Activated T-helper 1 cell treated with anti-CD3 and anti-CD28 coated beads, Interleukin-12 subunit alpha, Interleukin-12 subunit beta, Interleukin-2, Interleukin-4 antibody, amounts not matched to agents 30 ng/mL and 10 ng/mL and 1 ng/mL, durations not matched to agents 14 hours and 24 hours and 36 hours (primary cell): ENCODE data around the gene NUP62. TPM values are rescaled to one million over a fixed set of nuclear protein-coding genes. Genes with fewer than 3 reads are reported as not detected.
"Not testable (repeated sequence)": the region's sequence is repeated elsewhere in the genome, so short reads cannot be mapped to it uniquely, and the experiment has no call there.

Source experiments
- DNase-seq: peaks from one replicate; pipeline ENCODE4 v3.0.0; 2021; ENCODE audit warnings: low spot score
- H3K27ac Mint-ChIP-seq: one replicate; pipeline ENCODE4 v1.8.0; 2021; ENCODE audit warnings: mild to moderate bottlenecking, mixed read lengths
- H3K27me3 Mint-ChIP-seq: one replicate; pipeline ENCODE4 v1.8.0; 2022; ENCODE audit warnings: mild to moderate bottlenecking, moderate library complexity, mixed read lengths; ENCODE audit not compliant: insufficient read depth
- H3K36me3 Mint-ChIP-seq: one replicate; pipeline ENCODE4 v1.8.0; 2021; ENCODE audit warnings: low read depth, mixed read lengths
- H3K4me1 Mint-ChIP-seq: one replicate; pipeline ENCODE4 v1.8.0; 2021; ENCODE audit warnings: low read depth, mixed read lengths
- H3K4me3 Mint-ChIP-seq: one replicate; pipeline ENCODE4 v1.8.0; 2021; ENCODE audit warnings: mild to moderate bottlenecking, moderate library complexity, mixed read lengths
- H3K9me3 Mint-ChIP-seq: one replicate; pipeline ENCODE4 v1.8.0; 2021; ENCODE audit warnings: mixed read lengths
- intact Hi-C: fragments of 100-400 bp; cut with micrococcal nuclease; formaldehyde crosslinking; loops from one replicate; pipeline ENCODE4 v1.15.1; 2024
- total RNA-seq: library from RNA; stranded (reverse); gene quantifications from 2 replicates; pipeline ENCODE4 v1.2.3, GENCODE V29; 2022

The NUP62 gene
- 231 and 238 TPM in 2 replicates for total RNA-seq

GRCh38 chr19:49929121-49929610 is at the start of gene NUP62, which contains the start of gene ATF5:
NUP62 (minus strand) TSS chr19:49929504; CDS start chr19:49909807, 19,697 bp downstream.
ATF5 (plus strand) TSS chr19:49929205; CDS start chr19:49930851, 1,646 bp downstream.
- DNase-seq: peak; percentile 88
- Mint-ChIP-seq H3K4me1 (peaks cover 54% of the 10 kb centered on the region), H3K36me3 (peaks cover 64% of the 10 kb centered on the region), H3K4me3 (peak within 1 kb of the TSS; percentile 97), H3K27ac (peak within 1 kb of the TSS; percentile 100), H3K9me3 (peaks cover 4% of the 10 kb centered on the region), H3K27me3 (no peaks in the 10 kb centered on the region)
- intact Hi-C loops: loop anchor here (1.0 to 2.0 kb wide), 6 partner anchors 18 to 62 kb away; partner anchors contain the start of genes AKT1S1, PNKP and TBC1D17

GRCh38 chr19:49978324-49978723 is 49.0 kb upstream of the NUP62 start:
- Mint-ChIP-seq H3K4me3 (no peak overlapping the region), H3K27me3 (no peaks in the 10 kb centered on the region), H3K9me3 (no peaks in the 10 kb centered on the region), H3K4me1 (no peaks in the 10 kb centered on the region), H3K27ac (no peak overlapping the region), H3K36me3 (peaks cover 13% of the 10 kb centered on the region)
- intact Hi-C loops: no loop called here
- no peak for DNase-seq

- no peak for DNase-seq
- intact Hi-C loops: no loop called here
- H3K27me3 Mint-ChIP-seq: no peaks in the 10 kb centered on the region
- no peak overlapping the region for H3K4me3 Mint-ChIP-seq
- H3K36me3 Mint-ChIP-seq: peaks cover 13% of the 10 kb centered on the region
- H3K27ac Mint-ChIP-seq: no peak overlapping the region
- H3K4me1 Mint-ChIP-seq: no peaks in the 10 kb centered on the region
- H3K9me3 Mint-ChIP-seq: no peaks in the 10 kb centered on the region
Observed at GRCh38 chr19:49977881-49978280, 48.6 kb upstream of the NUP62 start.

GRCh38 chr19:49977076-49977475 is 47.8 kb upstream of the NUP62 start:
- intact Hi-C loops: no loop called here
- no peak overlapping the region for H3K4me3 Mint-ChIP-seq
- DNase-seq: no peak
- no peaks in the 10 kb centered on the region for H3K27me3 Mint-ChIP-seq
- no peaks in the 10 kb centered on the region for H3K4me1 Mint-ChIP-seq
- H3K36me3 Mint-ChIP-seq: peaks cover 13% of the 10 kb centered on the region
- no peak overlapping the region for H3K27ac Mint-ChIP-seq
- H3K9me3 Mint-ChIP-seq: no peaks in the 10 kb centered on the region

- Mint-ChIP-seq H3K27me3 (no peaks in the 10 kb centered on the region), H3K27ac (no peak overlapping the region), H3K9me3 (no peaks in the 10 kb centered on the region), H3K4me3 (no peak overlapping the region), H3K36me3 (peaks cover 9% of the 10 kb centered on the region), H3K4me1 (no peaks in the 10 kb centered on the region)
- DNase-seq: no peak
- intact Hi-C loops: no loop called here
Observed at GRCh38 chr19:49976496-49976895, 47.2 kb upstream of the NUP62 start.

- DNase-seq: no peak
- H3K36me3 Mint-ChIP-seq: peaks cover 8% of the 10 kb centered on the region
- H3K4me3 Mint-ChIP-seq: no peak overlapping the region
- intact Hi-C loops: no loop called here
- H3K9me3 Mint-ChIP-seq: no peaks in the 10 kb centered on the region
- H3K4me1 Mint-ChIP-seq: no peaks in the 10 kb centered on the region
- no peaks in the 10 kb centered on the region for H3K27me3 Mint-ChIP-seq
- H3K27ac Mint-ChIP-seq: no peak overlapping the region
Observed at GRCh38 chr19:49975051-49975450, 45.7 kb upstream of the NUP62 start.

GRCh38 chr19:49973987-49974386 is 44.7 kb upstream of the NUP62 start:
- intact Hi-C loops: no loop called here
- Mint-ChIP-seq H3K36me3 (peaks cover 8% of the 10 kb centered on the region), H3K27me3 (no peaks in the 10 kb centered on the region), H3K27ac (no peak overlapping the region), H3K4me1 (no peaks in the 10 kb centered on the region), H3K9me3 (no peaks in the 10 kb centered on the region), H3K4me3 (no peak overlapping the region)
- DNase-seq: no peak

GRCh38 chr19:49972841-49973240 is 43.5 kb upstream of the NUP62 start:
- Mint-ChIP-seq H3K36me3 (peaks cover 8% of the 10 kb centered on the region), H3K4me1 (no peaks in the 10 kb centered on the region), H3K4me3 (no peak overlapping the region), H3K27ac (no peak overlapping the region), H3K27me3 (no peaks in the 10 kb centered on the region), H3K9me3 (no peaks in the 10 kb centered on the region)
- intact Hi-C loops: no loop called here
- no peak for DNase-seq

- Mint-ChIP-seq H3K36me3 (peaks cover 7% of the 10 kb centered on the region), H3K4me1 (no peaks in the 10 kb centered on the region), H3K27me3 (peaks cover 2% of the 10 kb centered on the region), H3K9me3 (no peaks in the 10 kb centered on the region), H3K27ac (no peak overlapping the region), H3K4me3 (no peak overlapping the region)
- intact Hi-C loops: no loop called here
- no peak for DNase-seq
Observed at GRCh38 chr19:49971991-49972411, 42.7 kb upstream of the NUP62 start.

GRCh38 chr19:49969355-49969754 is 40.1 kb upstream of the NUP62 start:
- H3K27ac Mint-ChIP-seq, H3K4me1 Mint-ChIP-seq, H3K36me3 Mint-ChIP-seq, H3K27me3 Mint-ChIP-seq, intact Hi-C loops, H3K9me3 Mint-ChIP-seq, H3K4me3 Mint-ChIP-seq, DNase-seq: not testable (repeated sequence)

- Mint-ChIP-seq H3K36me3 (no peaks in the 10 kb centered on the region), H3K9me3 (no peaks in the 10 kb centered on the region), H3K4me3 (no peak overlapping the region)
Observed at GRCh38 chr19:49968279-49968922, 39.1 kb upstream of the NUP62 start.

GRCh38 chr19:49960980-49961379 is 31.7 kb upstream of the NUP62 start, which contains the start of gene SIGLEC11:
SIGLEC11 (minus strand) TSS chr19:49961172; CDS start chr19:49961081, 91 bp downstream.
- H3K9me3 Mint-ChIP-seq, H3K36me3 Mint-ChIP-seq, DNase-seq, H3K27me3 Mint-ChIP-seq, H3K4me3 Mint-ChIP-seq, intact Hi-C loops, H3K4me1 Mint-ChIP-seq, H3K27ac Mint-ChIP-seq: not testable (repeated sequence)

More at GRCh38 chr19:49968279-49968922, 39.1 kb upstream of the NUP62 start:
- no peak for DNase-seq
- Mint-ChIP-seq H3K4me1 (no peaks in the 10 kb centered on the region), H3K27ac (no peak overlapping the region), H3K27me3 (peaks cover 2% of the 10 kb centered on the region)
- intact Hi-C loops: no loop called here

GRCh38 chr19:49959892-49960291 is 30.6 kb upstream of the NUP62 start:
- H3K9me3 Mint-ChIP-seq, intact Hi-C loops, DNase-seq, H3K4me1 Mint-ChIP-seq, H3K4me3 Mint-ChIP-seq, H3K27ac Mint-ChIP-seq, H3K27me3 Mint-ChIP-seq, H3K36me3 Mint-ChIP-seq: not testable (repeated sequence)
